GM10266 (cell line): ENCODE data around the gene WDPCP.

Experiments used
- DNase-seq: peaks from one replicate; pipeline ENCODE4 v3.0.0; 2012; ENCODE audit errors: extremely low spot score
- TF ChIP-seq, protein P1 (sequence below): IDR thresholded peaks from 2 replicates; pipeline ENCODE4 v1.5.1; 2012; ENCODE audit warnings: mild to moderate bottlenecking, low read depth; ENCODE audit not compliant: control insufficient read depth, insufficient read depth; ENCODE audit errors: missing control alignments

Gene WDPCP

DNA sequence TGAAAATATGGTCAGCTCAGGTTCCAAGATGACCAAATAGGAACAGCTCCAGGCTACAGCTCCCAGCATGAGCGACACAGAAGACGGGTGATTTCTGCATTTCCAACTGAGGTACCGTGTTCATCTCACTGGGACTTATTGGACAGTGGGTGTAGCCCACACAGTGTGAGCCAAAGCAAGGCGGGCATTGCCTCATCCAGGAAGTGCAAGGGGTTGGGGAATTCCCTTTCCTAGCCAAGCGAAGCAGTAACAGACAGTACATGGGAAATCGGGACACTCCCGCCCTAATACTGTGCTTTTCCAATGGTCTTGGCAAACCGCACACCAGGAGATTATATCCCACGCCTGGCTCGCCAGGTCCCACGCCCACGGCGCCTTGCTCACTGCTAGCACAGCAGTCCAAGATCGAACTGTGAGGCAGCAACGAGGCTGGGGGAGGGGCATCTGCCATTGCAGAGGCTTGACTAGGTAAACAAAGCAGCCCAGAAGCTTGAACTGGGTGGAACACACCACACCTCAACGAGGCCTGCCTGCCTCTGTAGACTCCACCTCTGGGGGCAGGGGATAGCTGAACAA, 57.5 kb downstream of the WDPCP start:
- TF ChIP-seq, protein P1, sequence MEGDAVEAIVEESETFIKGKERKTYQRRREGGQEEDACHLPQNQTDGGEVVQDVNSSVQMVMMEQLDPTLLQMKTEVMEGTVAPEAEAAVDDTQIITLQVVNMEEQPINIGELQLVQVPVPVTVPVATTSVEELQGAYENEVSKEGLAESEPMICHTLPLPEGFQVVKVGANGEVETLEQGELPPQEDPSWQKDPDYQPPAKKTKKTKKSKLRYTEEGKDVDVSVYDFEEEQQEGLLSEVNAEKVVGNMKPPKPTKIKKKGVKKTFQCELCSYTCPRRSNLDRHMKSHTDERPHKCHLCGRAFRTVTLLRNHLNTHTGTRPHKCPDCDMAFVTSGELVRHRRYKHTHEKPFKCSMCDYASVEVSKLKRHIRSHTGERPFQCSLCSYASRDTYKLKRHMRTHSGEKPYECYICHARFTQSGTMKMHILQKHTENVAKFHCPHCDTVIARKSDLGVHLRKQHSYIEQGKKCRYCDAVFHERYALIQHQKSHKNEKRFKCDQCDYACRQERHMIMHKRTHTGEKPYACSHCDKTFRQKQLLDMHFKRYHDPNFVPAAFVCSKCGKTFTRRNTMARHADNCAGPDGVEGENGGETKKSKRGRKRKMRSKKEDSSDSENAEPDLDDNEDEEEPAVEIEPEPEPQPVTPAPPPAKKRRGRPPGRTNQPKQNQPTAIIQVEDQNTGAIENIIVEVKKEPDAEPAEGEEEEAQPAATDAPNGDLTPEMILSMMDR, result no peak

DNA sequence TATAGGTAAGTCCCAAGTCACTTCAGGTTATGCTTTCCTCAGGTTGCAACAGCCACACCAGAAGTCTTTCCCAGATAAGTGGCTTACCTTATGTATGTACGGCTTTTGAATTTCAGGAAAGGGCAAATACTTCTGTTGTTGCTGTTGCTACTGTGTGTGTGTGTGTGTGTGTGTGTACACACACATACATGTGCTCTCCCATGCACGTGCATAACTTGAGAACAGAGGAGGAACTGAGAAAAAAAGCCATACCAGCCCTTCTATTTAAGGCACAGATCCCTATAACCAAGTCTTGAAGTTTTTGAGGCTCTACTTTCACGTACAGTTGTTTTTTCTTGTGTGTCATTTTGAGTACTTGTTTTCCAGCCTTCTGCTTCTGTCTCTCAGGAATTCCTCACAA, 62.4 kb downstream of the WDPCP start:
- TF ChIP-seq, protein P1, result no peak
- no peak for DNase-seq

More for the DNA sequence above, 57.5 kb downstream of the WDPCP start:
- no peak for DNase-seq

DNA sequence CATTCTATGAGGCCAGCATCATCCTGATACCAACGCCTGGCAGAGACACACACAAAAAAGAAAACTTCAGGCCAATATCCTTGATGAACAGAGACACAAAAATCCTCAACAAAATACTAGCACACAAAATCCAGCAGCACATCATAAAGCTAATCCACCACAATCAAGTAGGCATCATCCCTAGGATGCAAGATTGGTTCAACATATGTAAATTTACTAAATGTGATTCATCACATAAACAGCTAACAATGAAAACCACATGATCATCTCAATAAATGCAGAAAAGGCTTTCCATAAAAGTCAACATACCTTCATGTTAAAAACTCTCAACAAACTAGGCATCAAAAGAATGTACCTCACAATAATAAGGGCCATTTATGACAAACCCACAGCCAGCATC, 65.3 kb downstream of the WDPCP start:
- no peak for DNase-seq
- TF ChIP-seq, protein P1, result no peak

DNA sequence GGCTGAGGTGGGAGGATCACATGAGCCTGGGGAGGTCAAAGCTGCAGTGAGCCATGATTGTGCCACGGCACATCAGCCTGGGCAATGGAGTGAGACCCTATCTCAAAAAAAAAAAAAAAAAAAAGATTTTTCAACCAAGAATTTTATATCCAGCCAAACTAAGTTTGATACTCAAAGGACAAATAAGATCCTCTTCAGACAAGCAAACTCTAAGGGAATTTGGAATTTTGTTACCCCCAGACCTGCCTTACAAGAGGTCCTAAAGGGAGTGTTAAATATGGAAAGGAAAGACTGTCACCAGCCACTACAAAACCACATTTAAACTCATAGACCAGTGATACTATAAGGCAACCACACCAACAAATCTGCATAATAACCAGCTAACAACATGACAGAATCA, 67.5 kb downstream of the WDPCP start:
- no peak for DNase-seq
- TF ChIP-seq, protein P1, result no peak

DNA sequence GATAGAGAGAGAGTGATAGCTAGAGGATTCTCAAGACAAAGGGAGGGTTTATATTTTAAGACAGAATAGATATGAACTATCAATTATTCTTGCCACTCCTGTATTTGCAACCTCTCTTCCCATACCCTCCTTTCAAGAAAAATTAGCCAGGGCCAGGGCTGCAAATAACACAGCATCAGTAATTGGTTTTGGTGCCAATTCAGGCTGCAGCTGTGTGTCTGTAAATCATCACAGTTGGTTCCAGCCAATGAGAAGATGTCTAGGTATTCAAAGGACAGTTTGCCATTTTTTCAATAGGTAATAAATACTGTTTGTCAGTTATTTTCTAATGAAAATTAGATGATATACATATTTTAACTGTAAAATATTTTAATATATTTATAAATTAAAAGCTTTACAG, 73.5 kb downstream of the WDPCP start:
- TF ChIP-seq, protein P1, result no peak
- no peak for DNase-seq

DNA sequence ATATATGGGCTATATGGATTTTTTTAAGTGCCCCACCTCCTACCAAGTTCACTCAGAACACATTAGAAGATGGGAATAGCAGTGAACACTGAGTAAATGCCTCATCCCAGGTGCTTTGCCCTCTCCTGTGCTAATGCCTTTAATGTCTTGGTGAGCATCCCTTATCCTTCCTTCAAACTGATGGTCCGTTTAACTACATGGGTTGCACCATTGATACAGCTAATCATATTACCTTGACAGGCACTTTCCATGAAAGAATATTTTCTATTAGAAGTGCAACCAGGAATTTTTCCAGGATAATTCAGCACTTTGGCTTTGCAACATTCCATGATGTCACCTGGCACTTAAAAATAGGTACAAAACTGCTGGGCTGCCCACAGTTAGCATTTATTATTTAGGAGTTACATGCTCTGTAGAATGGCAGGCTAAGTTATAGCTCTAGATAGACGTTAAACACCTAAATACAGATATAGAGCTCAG, 74.0 kb downstream of the WDPCP start:
- TF ChIP-seq, protein P1, result no peak
- no peak for DNase-seq

DNA sequence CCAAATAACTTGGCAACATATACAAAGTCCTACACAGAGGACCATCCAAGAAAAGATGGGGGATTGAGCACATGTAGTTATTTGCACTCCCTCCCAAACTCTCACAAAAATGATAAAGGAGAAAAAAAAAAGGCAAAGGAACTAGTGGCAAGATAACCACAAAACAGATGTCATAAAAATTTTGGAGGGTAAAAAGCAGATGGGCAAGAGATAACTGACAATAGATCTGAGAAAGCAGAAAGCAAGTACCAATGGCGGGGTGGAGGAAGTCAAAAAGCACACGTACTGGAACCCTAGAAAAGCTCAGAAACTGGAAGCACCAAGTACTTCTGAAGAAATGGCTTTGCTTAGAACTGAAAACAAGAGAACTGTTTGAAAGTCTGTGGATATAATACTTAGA, 82.0 kb downstream of the WDPCP start:
- TF ChIP-seq, protein P1, result no peak
- no peak for DNase-seq
